ENCODE data around the gene VPS13D.

The VPS13D gene

GRCh38 chr1:12547586-12548225, 317.9 kb downstream of the VPS13D start:
- DNase-seq = no peak

GRCh38 chr1:12548279-12548972, 318.6 kb downstream of the VPS13D start:
- no peak for DNase-seq

- no peak for DNase-seq
Measured at GRCh38 chr1:12548973-12549459, 319.2 kb downstream of the VPS13D start.

GRCh38 chr1:12549460-12550349, 319.9 kb downstream of the VPS13D start:
- peak; percentile 31 for DNase-seq

- no peak for DNase-seq
Measured at GRCh38 chr1:12551584-12551983, 321.8 kb downstream of the VPS13D start.

- no peak for DNase-seq
Measured at GRCh38 chr1:12552111-12552888, 322.5 kb downstream of the VPS13D start.

- DNase-seq = no peak
Measured at GRCh38 chr1:12552951-12553921, 323.4 kb downstream of the VPS13D start.

- DNase-seq = no peak
Measured at GRCh38 chr1:12553963-12554362, 324.1 kb downstream of the VPS13D start.

GRCh38 chr1:12554521-12555305, 324.9 kb downstream of the VPS13D start:
- DNase-seq = no peak

- no peak for DNase-seq
Measured at GRCh38 chr1:12555411-12556367, 325.9 kb downstream of the VPS13D start.

- DNase-seq = no peak
Measured at GRCh38 chr1:12556368-12556930, 326.6 kb downstream of the VPS13D start.

GRCh38 chr1:12556957-12557935, 327.4 kb downstream of the VPS13D start:
- no peak for DNase-seq

- DNase-seq = no peak
Measured at GRCh38 chr1:12561121-12561520, 331.3 kb downstream of the VPS13D start.

Data from DMS79 (cell line).